Neural progenitor cell (in vitro differentiated cells): ENCODE measurements around the gene RNF214. TPM values are rescaled to one million over a fixed set of nuclear protein-coding genes. Genes with fewer than 3 reads are reported as not detected.

Experiments used
- DNase-seq: peaks from one replicate; pipeline ENCODE4 v3.0.0-alpha.2; 2016; ENCODE audit warnings: low spot score
- H2AFZ ChIP-seq: fragments of 200-600 bp; sonication (generic); replicated peaks from 2 replicates; pipeline ENCODE4 v1.6.1; 2016; ENCODE audit warnings: antibody characterized with exemption
- H3F3A ChIP-seq: fragments of 200-600 bp; sonication (generic); 2 replicates; pipeline ENCODE4 v1.6.1; 2016; ENCODE audit warnings: antibody characterized with exemption, low read depth
- H3K27ac ChIP-seq: fragments of 200-600 bp; sonication (generic); 2 replicates; pipeline ENCODE4 v1.5.1; 2016; ENCODE audit warnings: mild to moderate bottlenecking
- H3K27me3 ChIP-seq: fragments of 200-600 bp; sonication (generic); 2 replicates; pipeline ENCODE4 v1.6.1; 2016; ENCODE audit warnings: mild to moderate bottlenecking, moderate library complexity
- H3K36me3 ChIP-seq: fragments of 200-600 bp; sonication (generic); 2 replicates; pipeline ENCODE4 v1.5.1; 2016
- H3K4me1 ChIP-seq: fragments of 200-600 bp; sonication (generic); 2 replicates; pipeline ENCODE4 v1.6.1; 2016; ENCODE audit warnings: mixed run types
- H3K4me2 ChIP-seq: fragments of 200-600 bp; sonication (generic); 2 replicates; pipeline ENCODE4 v1.6.1; 2016
- H3K4me3 ChIP-seq: fragments of 200-600 bp; sonication (generic); 2 replicates; pipeline ENCODE4 v1.5.1; 2016
- H3K79me2 ChIP-seq: fragments of 200-600 bp; sonication (generic); 2 replicates; pipeline ENCODE4 v1.6.1; 2016; ENCODE audit warnings: low read depth
- H3K9ac ChIP-seq: fragments of 200-600 bp; sonication (generic); 2 replicates; pipeline ENCODE4 v1.6.1; 2016
- H3K9me3 ChIP-seq: fragments of 200-600 bp; sonication (generic); 2 replicates; pipeline ENCODE4 v1.5.1; 2016; ENCODE audit warnings: low read depth
- H4K20me1 ChIP-seq: fragments of 200-600 bp; sonication (generic); 2 replicates; pipeline ENCODE4 v1.6.1; 2016; ENCODE audit warnings: low read depth
- H3K27ac Mint-ChIP-seq: 3 replicates; pipeline ENCODE4 v1.8.0; 2021; ENCODE audit warnings: mixed read lengths
- H3K27me3 Mint-ChIP-seq: 2 replicates; pipeline ENCODE4 v1.8.0; 2022; ENCODE audit warnings: low read depth, mild to moderate bottlenecking, inconsistent platforms, moderate library complexity, mixed read lengths; ENCODE audit not compliant: insufficient read depth
- H3K36me3 Mint-ChIP-seq: 3 replicates; pipeline ENCODE4 v1.8.0; 2021; ENCODE audit warnings: mixed read lengths
- H3K4me1 Mint-ChIP-seq: 3 replicates; pipeline ENCODE4 v1.8.0; 2021; ENCODE audit warnings: mixed read lengths
- H3K4me3 Mint-ChIP-seq: 3 replicates; pipeline ENCODE4 v1.8.0; 2021; ENCODE audit warnings: mild to moderate bottlenecking, moderate library complexity, mixed read lengths
- H3K9me3 Mint-ChIP-seq: 3 replicates; pipeline ENCODE4 v1.8.0; 2020; ENCODE audit warnings: mixed read lengths
- EZH2 ChIP-seq: fragments of 200-600 bp; sonication (generic); IDR thresholded peaks from 2 replicates; pipeline ENCODE4 v1.6.1; 2017; ENCODE audit warnings: antibody characterized with exemption, mild to moderate bottlenecking, moderate library complexity
- EZH2phosphoT487 ChIP-seq: fragments of 200-600 bp; sonication (generic); IDR thresholded peaks from 2 replicates; pipeline ENCODE4 v1.6.1; 2017; ENCODE audit warnings: antibody characterized with exemption
- total RNA-seq: library from RNA; depleted of rRNA; stranded (reverse); fragments of >200 nt; gene quantifications from 2 replicates; pipeline ENCODE4 v1.2.3, GENCODE V29; 2015; ENCODE audit warnings: low replicate concordance
- TF ChIP-seq, protein P1 (sequence below): fragments of 200-600 bp; sonication (generic); IDR thresholded peaks from 2 replicates; pipeline ENCODE4 v1.5.1; 2017; ENCODE audit warnings: antibody characterized with exemption, mild to moderate bottlenecking

Gene RNF214
- total RNA-seq, 1 donor from 2014 or later: 43.6 TPM

GRCh38 chr11:117185736-117186430 is 46.6 kb upstream of the RNF214 start:
- H3K36me3 ChIP-seq: no peaks in the 10 kb centered on the region

GRCh38 chr11:117186431-117186761 is 46.1 kb upstream of the RNF214 start:
- no peaks in the 10 kb centered on the region for H3K27me3 ChIP-seq
- no peak overlapping the region for H2AFZ ChIP-seq
- no peaks in the 10 kb centered on the region for H3K36me3 ChIP-seq
- no peaks in the 10 kb centered on the region for H3K79me2 ChIP-seq
- no peak for DNase-seq
- Mint-ChIP-seq H3K36me3 (peaks cover 4% of the 10 kb centered on the region), H3K4me1 (no peaks in the 10 kb centered on the region), H3K27me3 (peaks cover 2% of the 10 kb centered on the region), H3K9me3 (no peaks in the 10 kb centered on the region), H3K4me3 (no peak overlapping the region), H3K27ac (no peak overlapping the region)
- H3K4me3 ChIP-seq: no peak overlapping the region
- H3K9me3 ChIP-seq: no peaks in the 10 kb centered on the region
- no peak overlapping the region for H3K27ac ChIP-seq
- H3K9ac ChIP-seq: no peak overlapping the region
- TF ChIP-seq EZH2phosphoT487 (no peak), EZH2 (no peak)
- TF ChIP-seq, protein P1, sequence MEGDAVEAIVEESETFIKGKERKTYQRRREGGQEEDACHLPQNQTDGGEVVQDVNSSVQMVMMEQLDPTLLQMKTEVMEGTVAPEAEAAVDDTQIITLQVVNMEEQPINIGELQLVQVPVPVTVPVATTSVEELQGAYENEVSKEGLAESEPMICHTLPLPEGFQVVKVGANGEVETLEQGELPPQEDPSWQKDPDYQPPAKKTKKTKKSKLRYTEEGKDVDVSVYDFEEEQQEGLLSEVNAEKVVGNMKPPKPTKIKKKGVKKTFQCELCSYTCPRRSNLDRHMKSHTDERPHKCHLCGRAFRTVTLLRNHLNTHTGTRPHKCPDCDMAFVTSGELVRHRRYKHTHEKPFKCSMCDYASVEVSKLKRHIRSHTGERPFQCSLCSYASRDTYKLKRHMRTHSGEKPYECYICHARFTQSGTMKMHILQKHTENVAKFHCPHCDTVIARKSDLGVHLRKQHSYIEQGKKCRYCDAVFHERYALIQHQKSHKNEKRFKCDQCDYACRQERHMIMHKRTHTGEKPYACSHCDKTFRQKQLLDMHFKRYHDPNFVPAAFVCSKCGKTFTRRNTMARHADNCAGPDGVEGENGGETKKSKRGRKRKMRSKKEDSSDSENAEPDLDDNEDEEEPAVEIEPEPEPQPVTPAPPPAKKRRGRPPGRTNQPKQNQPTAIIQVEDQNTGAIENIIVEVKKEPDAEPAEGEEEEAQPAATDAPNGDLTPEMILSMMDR: no peak
- H4K20me1 ChIP-seq: no peaks in the 10 kb centered on the region
- no peaks in the 10 kb centered on the region for H3K4me1 ChIP-seq
- H3K4me2 ChIP-seq: no peak overlapping the region
- no peaks in the 10 kb centered on the region for H3F3A ChIP-seq

More at GRCh38 chr11:117185736-117186430, 46.6 kb upstream of the RNF214 start:
- H3K9me3 ChIP-seq: no peaks in the 10 kb centered on the region
- no peak overlapping the region for H3K4me3 ChIP-seq
- Mint-ChIP-seq H3K4me1 (peaks cover 4% of the 10 kb centered on the region), H3K36me3 (peaks cover 4% of the 10 kb centered on the region), H3K9me3 (no peaks in the 10 kb centered on the region), H3K4me3 (no peak overlapping the region), H3K27ac (no peak overlapping the region), H3K27me3 (peaks cover 2% of the 10 kb centered on the region)
- no peak overlapping the region for H3K9ac ChIP-seq
- no peaks in the 10 kb centered on the region for H3K27me3 ChIP-seq
- no peaks in the 10 kb centered on the region for H4K20me1 ChIP-seq
- no peak for DNase-seq
- H3F3A ChIP-seq: no peaks in the 10 kb centered on the region
- no peak overlapping the region for H2AFZ ChIP-seq
- H3K27ac ChIP-seq: no peak overlapping the region
- H3K4me2 ChIP-seq: no peak overlapping the region
- H3K4me1 ChIP-seq: peaks cover 2% of the 10 kb centered on the region
- TF ChIP-seq EZH2 (no peak), EZH2phosphoT487 (no peak)
- TF ChIP-seq, protein P1: no peak
- peaks cover under 1% of the 10 kb centered on the region for H3K79me2 ChIP-seq

- Histone ChIP-seq H3K4me1 (no peaks in the 10 kb centered on the region), H3K9ac (no peak overlapping the region), H3K4me3 (no peak overlapping the region), H3K36me3 (no peaks in the 10 kb centered on the region), H3K4me2 (no peak overlapping the region), H4K20me1 (no peaks in the 10 kb centered on the region), H3K27ac (no peak overlapping the region), H3K79me2 (no peaks in the 10 kb centered on the region), H3F3A (no peaks in the 10 kb centered on the region), H2AFZ (no peak overlapping the region), H3K27me3 (no peaks in the 10 kb centered on the region), H3K9me3 (no peaks in the 10 kb centered on the region)
- H3K27ac Mint-ChIP-seq: peak overlapping the region; percentile 92
- H3K9me3 Mint-ChIP-seq: no peaks in the 10 kb centered on the region
- no peaks in the 10 kb centered on the region for H3K4me1 Mint-ChIP-seq
- H3K27me3 Mint-ChIP-seq: peaks cover 2% of the 10 kb centered on the region
- no peak for DNase-seq
- no peak for TF ChIP-seq EZH2
- TF ChIP-seq EZH2phosphoT487: no peak
- TF ChIP-seq, protein P1: no peak
- peaks cover 7% of the 10 kb centered on the region for H3K36me3 Mint-ChIP-seq
- peak overlapping the region; percentile 19 for H3K4me3 Mint-ChIP-seq
Observed at GRCh38 chr11:117187007-117187406, 45.5 kb upstream of the RNF214 start.
